Upper lobe of left lung (tissue), 6 donors: Measurements from ENCODE around the gene ATG4B. TPM values are rescaled to one million over a fixed set of nuclear protein-coding genes. Genes with fewer than 3 reads are reported as not detected.

Source experiments
- ATAC-seq, 2 donors: fragments of 200-7000 bp; cut with Tn5 transposase; one replicate each; pipeline ENCODE4 v1.9.1; 2022; ENCODE audit warnings: mild to moderate bottlenecking in 2 of 2, moderate library complexity in 2 of 2; ENCODE audit not compliant: low FRiP score in 2 of 2
- DNase-seq, 2 donors: peaks; one replicate each; pipeline ENCODE4 v3.0.0-alpha.2; 2019 to 2020
- H3K27ac ChIP-seq, 4 donors: fragments of 200-600 bp; sonication (generic); one replicate each; pipeline ENCODE4 v1.5.1; 2016 to 2019
- H3K27me3 ChIP-seq, 4 donors: fragments of 200-600 bp; sonication (generic); one replicate each; pipeline ENCODE4 v1.5.1; 2017 to 2019
- H3K36me3 ChIP-seq, 4 donors: fragments of 200-600 bp; sonication (generic); one replicate each; pipeline ENCODE4 v1.5.1; 2016 to 2019
- H3K4me1 ChIP-seq, 4 donors: fragments of 200-600 bp; sonication (generic); one replicate each; pipeline ENCODE4 v1.5.1; 2018 to 2019
- H3K4me3 ChIP-seq, 4 donors: fragments of 200-600 bp; sonication (generic); one replicate each; pipeline ENCODE4 v1.5.1; 2017 to 2019; ENCODE audit warnings: mild to moderate bottlenecking in 2 of 4, moderate library complexity in 1 of 4
- H3K9me3 ChIP-seq, 4 donors: fragments of 200-600 bp; sonication (generic); one replicate each; pipeline ENCODE4 v1.5.1; 2018 to 2019
- CTCF ChIP-seq, 6 experiments: fragments of 450-650 bp in 4 of 6; fragments of 200-600 bp in 2 of 6; sonication (generic) in 2 of 6; IDR thresholded peaks; one replicate each; pipeline ENCODE4 v1.5.1; 2016 to 2019; ENCODE audit warnings: antibody characterized with exemption in 6 of 6
- EP300 ChIP-seq, 4 donors: sonication (generic); formaldehyde crosslinking; IDR thresholded peaks; one replicate each; pipeline ENCODE4 v1.5.1; 2017; ENCODE audit warnings: antibody characterized with exemption in 4 of 4, control low read depth in 2 of 4
- POLR2A ChIP-seq, 4 donors: fragments of 450-650 bp; IDR thresholded peaks; one replicate each; pipeline ENCODE4 v1.5.1; 2016 to 2017; ENCODE audit warnings: antibody characterized with exemption in 4 of 4, mild to moderate bottlenecking in 2 of 4
- POLR2AphosphoS5 ChIP-seq, 2 donors: sonication (generic); formaldehyde crosslinking; IDR thresholded peaks; one replicate each; pipeline ENCODE4 v1.5.1; 2017; ENCODE audit warnings: antibody characterized with exemption in 2 of 2
- WGBS, 2 donors: methylation state at CpG; one replicate each; pipeline ENCODE4 v1.1.5; 2017 to 2018; 5-methylcytosine and 5-hydroxymethylcytosine counted together
- total RNA-seq, 6 donors: library from RNA; depleted of rRNA in 4 of 6; stranded (reverse); fragments of >200 nt in 4 of 6; gene quantifications; one replicate each; pipeline versions ENCODE4 v1.1.0 to v1.2.1, GENCODE V29; 2016 to 2021
- donor health status: DM: no; HTN: no; CAD: no; lungs with moderate emphysema.
- donor health status: DM: no; HTN: yes; CAD: no; lungs with severe emphysema.

ATG4B gene
- total RNA-seq, 6 donors from 2014 or later, result 53.1 to 213 (median 68.1) TPM

- DNase-seq (no peak), ATAC-seq (no peak)
- Histone ChIP-seq H3K9me3 (no peaks in the 10 kb centered on the region), H3K4me3 (no peak overlapping the region), H3K27ac (no peak overlapping the region), H3K4me1 (peaks cover 0 to 14% (median 7%) of the 10 kb centered on the region in 4 donors), H3K36me3 (peaks cover 0 to 4% (median 0%) of the 10 kb centered on the region in 4 donors), H3K27me3 (no peaks in the 10 kb centered on the region)
- TF ChIP-seq CTCF (IDR thresholded peaks at IDR 0.05) (no peak), EP300 (IDR thresholded peaks at IDR 0.05) (no peak), POLR2A (IDR thresholded peaks at IDR 0.05) (no peak)
- 93 to 94% methylated on average over 14 of the region's 14 CpGs for WGBS, 2 donors
Measured at GRCh38 chr2:241645915-241646645, 8.6 kb downstream of the ATG4B start.

GRCh38 chr2:241648453-241648852 is 11.0 kb downstream of the ATG4B start:
- H3K4me1 ChIP-seq, result peaks cover 0 to 8% (median 6%) of the 10 kb centered on the region in 4 donors
- TF ChIP-seq EP300 (IDR thresholded peaks at IDR 0.05), result no peak
- no peak for TF ChIP-seq POLR2AphosphoS5 (IDR thresholded peaks at IDR 0.05)
- DNase-seq (no peak), ATAC-seq (no peak)
- WGBS, 2 donors, result 80 to 84% methylated on average over 6 of the region's 6 CpGs
- no peaks in the 10 kb centered on the region for H3K9me3 ChIP-seq
- no peak overlapping the region for H3K27ac ChIP-seq
- no peak overlapping the region for H3K4me3 ChIP-seq
- H3K27me3 ChIP-seq, result no peaks in the 10 kb centered on the region
- H3K36me3 ChIP-seq, result peaks cover 0 to 28% (median 19%) of the 10 kb centered on the region in 4 donors

GRCh38 chr2:241649404-241649803 is 11.9 kb downstream of the ATG4B start:
- Histone ChIP-seq H3K9me3 (no peaks in the 10 kb centered on the region), H3K27me3 (no peaks in the 10 kb centered on the region), H3K4me3 (no peak overlapping the region), H3K27ac (no peak overlapping the region), H3K36me3 (peaks cover under 1 to 34% (median 21%) of the 10 kb centered on the region in 4 donors), H3K4me1 (peaks cover 0 to 8% (median 6%) of the 10 kb centered on the region in 4 donors)
- 91 to 92% methylated on average over 4 of the region's 4 CpGs for WGBS, 2 donors
- ATAC-seq (no peak), DNase-seq (no peak)
- TF ChIP-seq EP300 (IDR thresholded peaks at IDR 0.05) (no peak), POLR2AphosphoS5 (IDR thresholded peaks at IDR 0.05) (no peak), POLR2A (IDR thresholded peaks at IDR 0.05) (no peak), CTCF (IDR thresholded peaks at IDR 0.05) (no peak)

DNA sequence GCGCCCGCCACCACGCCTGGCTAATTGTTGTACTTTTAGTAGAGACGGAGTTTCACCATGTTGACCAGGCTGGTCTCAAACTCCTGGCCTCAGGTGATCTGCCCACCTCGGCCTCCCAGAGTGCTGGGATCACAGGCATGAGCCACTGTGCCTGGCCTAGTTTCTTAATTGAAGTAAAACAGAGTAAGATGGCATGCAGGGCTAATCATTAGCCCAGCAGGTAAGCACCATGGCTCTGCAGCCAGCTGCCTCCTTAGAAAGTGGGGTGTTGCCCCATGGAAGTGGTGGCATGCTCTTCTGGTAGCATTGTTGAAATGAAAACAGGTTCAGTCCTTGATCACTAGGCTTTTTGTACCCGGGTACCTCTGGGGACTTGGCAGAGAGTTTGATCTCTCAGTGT is 12.4 kb downstream of the ATG4B start:
- no peak for ATAC-seq
- no peaks in the 10 kb centered on the region for H3K27me3 ChIP-seq
- H3K4me3 ChIP-seq, result no peak overlapping the region
- DNase-seq, result no peak
- no peak for TF ChIP-seq POLR2A (IDR thresholded peaks at IDR 0.05)
- TF ChIP-seq CTCF (IDR thresholded peaks at IDR 0.05), result no peak
- TF ChIP-seq EP300 (IDR thresholded peaks at IDR 0.05), result no peak
- no peak for TF ChIP-seq POLR2AphosphoS5 (IDR thresholded peaks at IDR 0.05)
- no peaks in the 10 kb centered on the region for H3K9me3 ChIP-seq
- peaks cover 6 to 40% (median 26%) of the 10 kb centered on the region in 4 donors for H3K36me3 ChIP-seq
- WGBS, 2 donors, result 90 to 92% methylated on average over 6 of the region's 6 CpGs
- no peak overlapping the region for H3K27ac ChIP-seq
- peaks cover 0 to 8% (median 6%) of the 10 kb centered on the region in 4 donors for H3K4me1 ChIP-seq

- Histone ChIP-seq H3K27ac (no peak overlapping the region), H3K27me3 (no peaks in the 10 kb centered on the region), H3K4me3 (no peak overlapping the region), H3K9me3 (no peaks in the 10 kb centered on the region), H3K36me3 (peaks cover 14 to 62% (median 46%) of the 10 kb centered on the region in 4 donors), H3K4me1 (peaks cover 0 to 8% (median 6%) of the 10 kb centered on the region in 4 donors)
- 96 to 99% methylated on average over 9 of the region's 9 CpGs for WGBS, 2 donors
- ATAC-seq (no peak), DNase-seq (no peak)
- TF ChIP-seq EP300 (IDR thresholded peaks at IDR 0.05) (no peak), POLR2A (IDR thresholded peaks at IDR 0.05) (no peak), POLR2AphosphoS5 (IDR thresholded peaks at IDR 0.05) (no peak), CTCF (IDR thresholded peaks at IDR 0.05) (no peak)
Measured at GRCh38 chr2:241652142-241652541, 14.6 kb downstream of the ATG4B start.
